HG03521 (cell line): Measurements from ENCODE around the gene LIAS.
"Not testable (repeated sequence)": the region's sequence is repeated elsewhere in the genome, so short reads cannot be mapped to it uniquely, and the experiment has no call there.

Experiments used
- ATAC-seq: cut with Tn5 transposase; IDR thresholded peaks from one replicate; pipeline ENCODE4 v1.9.1; 2021; ENCODE audit warnings: mild to moderate bottlenecking, moderate library complexity; ENCODE audit not compliant: unreplicated experiment

LIAS gene

GRCh38 chr4:39497909-39498726 is 39.3 kb downstream of the LIAS start:
- ATAC-seq, result no peak

GRCh38 chr4:39498727-39499020 is 39.8 kb downstream of the LIAS start:
- ATAC-seq, result no peak

GRCh38 chr4:39502019-39502663 is 43.3 kb downstream of the LIAS start:
- no peak for ATAC-seq

GRCh38 chr4:39502664-39503035 is 43.8 kb downstream of the LIAS start:
- ATAC-seq, result not testable (repeated sequence)

- ATAC-seq, result no peak
Observed at GRCh38 chr4:39504538-39504937, 45.7 kb downstream of the LIAS start.

- no peak for ATAC-seq
Observed at GRCh38 chr4:39505581-39505980, 46.7 kb downstream of the LIAS start.

GRCh38 chr4:39510348-39510929 is 51.6 kb downstream of the LIAS start:
- no peak for ATAC-seq

GRCh38 chr4:39514266-39514665 is 55.4 kb downstream of the LIAS start:
- not testable (repeated sequence) for ATAC-seq

- ATAC-seq, result no peak
Observed at GRCh38 chr4:39514888-39515401, 56.1 kb downstream of the LIAS start.

- not testable (repeated sequence) for ATAC-seq
Observed at GRCh38 chr4:39515669-39516401, 57.0 kb downstream of the LIAS start.

GRCh38 chr4:39516407-39516966 is 57.6 kb downstream of the LIAS start:
- no peak for ATAC-seq

GRCh38 chr4:39518484-39518883 is 59.6 kb downstream of the LIAS start:
- no peak for ATAC-seq

GRCh38 chr4:39521253-39521919 is 62.5 kb downstream of the LIAS start:
- no peak for ATAC-seq

GRCh38 chr4:39522068-39522467 is 63.2 kb downstream of the LIAS start:
- ATAC-seq, result no peak

GRCh38 chr4:39524161-39524957 is 65.5 kb downstream of the LIAS start:
- ATAC-seq, result no peak

- ATAC-seq, result no peak
Observed at GRCh38 chr4:39525822-39526690, 67.2 kb downstream of the LIAS start.

- ATAC-seq, result no peak
Observed at GRCh38 chr4:39526765-39527295, 68.0 kb downstream of the LIAS start.

- peak; percentile 97 for ATAC-seq
Observed at GRCh38 chr4:39527296-39528060, 68.6 kb downstream of the LIAS start, which contains the start of gene UGDH. TSS of gene UGDH (minus strand) at chr4:39527439. CDS start at chr4:39521512, 5,927 bp downstream.
